T-helper 1 cell treated with Interleukin-12 subunit alpha and Interleukin-12 subunit beta and Interleukin-4 antibody, amounts not matched to agents 30 μg/mL and 1 μg/mL, for 36 hours (primary cell): Measurements from ENCODE around the gene DIP2B.

Experiments
- H3K27ac Mint-ChIP-seq: one replicate; pipeline ENCODE4 v1.8.0; 2021; ENCODE audit warnings: mild to moderate bottlenecking, mixed read lengths
- H3K27me3 Mint-ChIP-seq: one replicate; pipeline ENCODE4 v1.8.0; 2021; ENCODE audit warnings: low read depth, mixed read lengths
- H3K36me3 Mint-ChIP-seq: one replicate; pipeline ENCODE4 v1.8.0; 2021; ENCODE audit warnings: low read depth, mixed read lengths
- H3K4me1 Mint-ChIP-seq: one replicate; pipeline ENCODE4 v1.8.0; 2021; ENCODE audit warnings: low read depth, mixed read lengths
- H3K4me3 Mint-ChIP-seq: one replicate; pipeline ENCODE4 v1.8.0; 2021; ENCODE audit warnings: mild to moderate bottlenecking, moderate library complexity, mixed read lengths
- H3K9me3 Mint-ChIP-seq: one replicate; pipeline ENCODE4 v1.8.0; 2021; ENCODE audit warnings: mixed read lengths

The DIP2B gene

DNA sequence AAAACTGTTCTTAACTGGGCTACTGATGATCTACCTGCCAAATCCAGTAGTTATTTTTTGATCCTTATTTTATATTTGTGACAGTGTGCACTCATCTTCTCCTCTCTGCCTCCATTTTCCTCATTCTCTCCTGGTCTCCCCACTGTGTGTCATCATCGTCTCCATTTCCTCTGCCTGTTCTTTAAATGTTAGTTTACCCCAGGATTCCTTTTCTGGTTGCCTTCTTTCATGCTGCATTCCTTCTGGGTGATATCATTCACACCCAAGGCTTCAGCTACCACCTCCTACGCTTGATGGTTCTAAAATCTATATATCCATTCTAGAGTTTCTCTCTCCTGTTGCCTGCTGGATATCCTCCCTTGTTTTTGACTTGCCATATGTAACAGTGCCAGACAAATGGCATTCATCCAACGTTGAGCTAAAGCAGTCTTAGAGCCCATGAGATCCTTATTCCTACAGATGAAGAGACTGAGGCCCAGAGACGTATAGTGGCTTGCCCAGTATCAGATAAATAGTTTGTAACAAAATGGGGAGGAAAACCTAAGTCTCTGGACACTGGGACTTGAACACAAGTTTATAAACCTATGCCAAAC lies 109.5 kb downstream of the DIP2B start:
- no peaks in the 10 kb centered on the region for H3K9me3 Mint-ChIP-seq
- no peak overlapping the region for H3K27ac Mint-ChIP-seq
- no peaks in the 10 kb centered on the region for H3K36me3 Mint-ChIP-seq
- H3K4me3 Mint-ChIP-seq, result no peak overlapping the region
- H3K4me1 Mint-ChIP-seq, result peaks cover 1% of the 10 kb centered on the region
- no peaks in the 10 kb centered on the region for H3K27me3 Mint-ChIP-seq

DNA sequence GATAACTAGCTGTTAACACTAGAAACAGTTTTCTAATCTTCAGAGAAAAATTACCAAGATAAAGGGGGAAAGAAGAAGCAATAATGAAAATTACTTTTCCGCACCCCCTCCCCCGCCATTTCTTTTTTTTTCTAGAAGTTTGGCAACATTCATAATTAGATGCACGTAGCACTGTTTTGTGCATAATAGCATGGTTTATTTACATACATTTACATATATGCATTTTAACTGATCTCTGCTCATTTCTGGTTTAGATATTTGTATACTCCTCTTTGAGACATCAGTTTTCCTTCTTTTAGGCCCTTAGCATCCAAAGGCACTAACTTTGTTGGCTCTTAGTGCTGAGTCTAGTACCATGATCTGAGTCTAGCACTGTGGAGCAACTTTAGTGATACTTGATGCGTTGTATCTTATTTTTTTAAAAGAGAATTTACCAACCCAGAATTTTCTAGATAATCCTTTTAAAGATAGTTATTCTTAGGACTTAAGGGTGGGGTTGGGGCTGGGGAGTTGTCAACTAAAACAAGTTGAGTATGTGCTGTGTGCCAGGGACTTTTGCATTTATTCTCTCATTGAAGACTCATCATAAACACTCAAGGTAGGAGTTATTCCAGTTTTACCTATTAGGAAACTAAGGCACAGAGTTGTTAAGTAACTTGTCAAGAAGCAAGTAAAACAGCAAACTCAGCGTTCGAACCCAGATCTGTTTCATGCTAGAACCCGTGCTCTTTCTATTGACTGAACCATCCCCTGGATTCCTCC lies 110.5 kb downstream of the DIP2B start:
- H3K4me3 Mint-ChIP-seq, result no peak overlapping the region
- H3K36me3 Mint-ChIP-seq, result no peaks in the 10 kb centered on the region
- no peaks in the 10 kb centered on the region for H3K27me3 Mint-ChIP-seq
- peaks cover 3% of the 10 kb centered on the region for H3K4me1 Mint-ChIP-seq
- H3K27ac Mint-ChIP-seq, result no peak overlapping the region
- H3K9me3 Mint-ChIP-seq, result no peaks in the 10 kb centered on the region

DNA sequence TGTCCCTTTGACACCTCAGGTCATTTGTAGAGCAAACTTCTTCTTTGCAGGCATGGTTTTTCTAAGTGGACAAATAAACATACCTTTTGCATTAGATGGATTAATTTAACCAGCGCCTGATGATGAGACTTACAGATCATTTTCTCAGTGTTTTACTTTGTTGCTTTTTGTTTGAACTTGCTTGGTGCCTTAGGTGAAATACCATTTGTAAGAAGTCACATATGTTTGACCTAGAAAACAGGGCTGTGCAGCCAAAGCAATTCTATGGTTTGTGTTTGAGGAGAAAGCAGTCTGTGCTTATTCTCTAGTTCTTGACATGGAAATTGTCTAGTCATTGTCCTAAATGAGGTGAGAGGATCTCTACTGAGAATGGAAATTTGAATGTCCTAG lies 111.1 kb downstream of the DIP2B start:
- Mint-ChIP-seq H3K27me3 (no peaks in the 10 kb centered on the region), H3K36me3 (no peaks in the 10 kb centered on the region), H3K4me1 (peaks cover 8% of the 10 kb centered on the region), H3K9me3 (no peaks in the 10 kb centered on the region), H3K4me3 (no peak overlapping the region), H3K27ac (no peak overlapping the region)

DNA sequence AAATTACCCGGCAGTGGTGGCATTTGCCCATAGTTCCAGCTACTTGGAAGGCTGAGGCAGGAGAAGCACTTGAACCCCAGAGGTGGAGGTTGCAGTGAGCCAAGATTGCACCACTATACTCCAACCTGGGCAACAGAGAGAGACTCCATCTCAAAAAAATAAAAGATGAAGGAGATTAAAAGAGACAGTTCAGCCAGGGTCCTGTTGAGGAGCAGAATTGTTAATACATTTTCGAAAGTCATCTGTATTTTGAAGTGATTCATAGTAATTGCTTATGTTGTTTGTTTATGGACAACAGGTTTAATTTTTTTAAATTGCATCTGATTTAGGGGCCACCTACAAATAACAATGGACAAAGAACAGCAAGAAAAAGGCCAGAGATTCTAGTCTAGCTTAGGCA lies 112.9 kb downstream of the DIP2B start:
- Mint-ChIP-seq H3K27ac (no peak overlapping the region), H3K36me3 (no peaks in the 10 kb centered on the region), H3K4me1 (peaks cover 18% of the 10 kb centered on the region), H3K9me3 (no peaks in the 10 kb centered on the region), H3K4me3 (no peak overlapping the region), H3K27me3 (no peaks in the 10 kb centered on the region)

DNA sequence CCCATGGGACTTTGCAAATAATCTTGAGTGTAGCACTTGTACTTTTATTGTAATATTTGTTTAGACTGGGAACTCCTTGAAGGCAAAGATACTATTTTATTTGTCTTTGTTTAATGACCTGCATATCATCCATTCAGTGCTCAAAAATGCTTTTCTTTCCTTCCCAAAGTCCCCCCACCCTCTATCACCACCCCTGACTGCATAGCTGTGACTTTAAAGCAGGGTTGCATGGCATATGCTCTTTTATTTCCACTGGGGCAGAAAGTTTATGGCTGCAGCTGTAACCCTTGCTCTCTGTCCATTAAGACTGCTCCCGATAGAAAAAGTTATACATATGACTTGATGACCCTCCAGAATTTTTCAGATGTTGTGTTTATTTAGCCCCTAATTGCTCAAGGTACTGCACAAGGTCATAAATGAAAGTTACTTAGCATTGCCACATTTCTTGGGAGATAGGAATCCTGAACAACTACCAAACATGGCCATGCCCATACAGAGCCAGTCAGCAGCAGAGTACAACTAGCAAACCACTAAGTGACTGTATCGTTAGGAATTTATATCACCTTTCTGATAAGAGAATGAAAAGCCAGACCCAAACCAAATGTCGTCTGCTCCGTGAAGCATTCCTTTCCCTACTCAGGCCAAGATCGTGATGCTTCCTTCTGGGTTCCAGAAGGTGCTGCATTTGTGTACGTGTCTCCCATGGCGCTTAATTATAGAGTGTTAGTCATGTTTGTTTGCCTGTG lies 114.3 kb downstream of the DIP2B start:
- H3K27me3 Mint-ChIP-seq, result no peaks in the 10 kb centered on the region
- H3K27ac Mint-ChIP-seq, result no peak overlapping the region
- H3K9me3 Mint-ChIP-seq, result no peaks in the 10 kb centered on the region
- no peaks in the 10 kb centered on the region for H3K36me3 Mint-ChIP-seq
- H3K4me1 Mint-ChIP-seq, result peaks cover 18% of the 10 kb centered on the region
- no peak overlapping the region for H3K4me3 Mint-ChIP-seq

DNA sequence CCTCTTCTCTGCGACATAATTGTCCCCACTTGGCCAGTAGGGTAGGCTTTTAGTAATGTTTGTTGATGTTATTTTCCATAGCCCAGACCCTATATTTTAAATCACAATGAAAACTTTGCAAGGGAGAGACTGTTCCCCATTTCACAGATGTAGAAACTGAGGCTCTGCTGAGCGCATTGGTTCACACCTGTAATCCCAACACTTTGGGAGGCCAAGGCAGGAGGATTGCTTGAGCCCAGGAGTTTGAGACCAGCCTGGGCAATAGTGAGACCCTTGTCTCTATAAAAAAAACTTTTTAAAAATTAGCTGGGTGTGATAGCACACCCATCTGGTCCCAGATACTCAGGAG lies 114.8 kb downstream of the DIP2B start:
- Mint-ChIP-seq H3K27me3 (no peaks in the 10 kb centered on the region), H3K36me3 (no peaks in the 10 kb centered on the region), H3K4me1 (peaks cover 19% of the 10 kb centered on the region), H3K27ac (no peak overlapping the region), H3K9me3 (no peaks in the 10 kb centered on the region), H3K4me3 (no peak overlapping the region)

DNA sequence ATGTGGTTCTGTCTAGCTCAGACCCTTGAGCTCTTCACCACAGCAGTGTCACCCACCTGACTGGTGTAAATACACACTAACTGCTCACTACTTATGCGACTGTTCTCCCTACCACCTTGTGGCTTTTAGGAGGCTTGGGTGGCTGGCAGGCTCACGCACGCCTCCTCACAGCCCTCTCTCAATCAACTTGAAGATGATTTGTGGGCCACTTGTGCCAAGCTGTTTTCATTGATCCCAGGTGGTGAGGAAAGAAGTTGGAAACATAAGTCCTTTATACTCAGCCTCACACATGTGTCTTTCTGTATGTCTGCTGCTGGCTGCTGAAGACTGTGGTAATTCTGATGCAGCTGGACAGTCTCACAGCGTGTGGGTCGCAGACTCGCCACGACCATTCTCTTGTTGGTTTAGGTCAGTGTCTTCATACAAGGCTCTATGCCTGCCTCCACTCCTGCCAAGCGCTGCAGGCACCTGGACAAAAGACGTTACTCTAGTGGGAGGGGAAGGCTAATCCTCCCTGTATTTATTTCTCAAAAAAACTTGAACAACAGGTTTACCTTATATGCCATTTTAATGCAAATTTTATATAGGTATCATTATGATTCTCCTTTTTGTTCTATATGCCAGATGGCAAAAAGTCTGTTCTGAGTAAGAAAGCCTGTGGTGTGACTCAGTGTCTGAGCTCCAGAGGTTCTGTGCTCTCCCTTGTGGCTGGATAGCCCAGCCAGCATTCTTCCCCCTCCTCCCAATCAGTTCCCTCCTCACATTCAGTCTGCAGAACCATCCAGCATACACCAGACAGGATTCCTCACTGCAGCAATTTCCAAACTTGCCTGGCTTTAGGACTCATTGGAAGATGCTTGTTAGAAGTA lies 115.6 kb downstream of the DIP2B start:
- peaks cover 3% of the 10 kb centered on the region for H3K36me3 Mint-ChIP-seq
- H3K4me1 Mint-ChIP-seq, result peaks cover 27% of the 10 kb centered on the region
- H3K27me3 Mint-ChIP-seq, result no peaks in the 10 kb centered on the region
- H3K4me3 Mint-ChIP-seq, result no peak overlapping the region
- no peaks in the 10 kb centered on the region for H3K9me3 Mint-ChIP-seq
- no peak overlapping the region for H3K27ac Mint-ChIP-seq

DNA sequence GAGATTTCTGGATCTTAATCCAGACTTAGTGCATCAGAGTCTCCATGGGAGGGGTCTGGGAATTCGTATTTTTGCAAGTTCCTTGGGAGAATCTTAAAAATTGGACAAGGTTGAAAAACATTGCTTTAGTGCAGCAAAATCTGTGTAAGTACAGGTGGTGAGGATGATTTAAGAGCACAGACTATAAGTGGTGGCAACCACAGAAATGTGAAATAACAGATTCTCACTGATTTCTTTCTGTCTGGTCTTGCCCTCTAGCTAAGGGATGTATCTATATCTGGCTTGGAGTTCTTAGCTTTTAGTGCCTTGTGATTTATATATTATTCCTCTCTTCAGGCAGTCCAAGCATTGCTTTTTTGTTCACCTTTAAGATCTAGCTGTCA lies 116.2 kb downstream of the DIP2B start:
- Mint-ChIP-seq H3K36me3 (peaks cover 3% of the 10 kb centered on the region), H3K27me3 (no peaks in the 10 kb centered on the region), H3K9me3 (no peaks in the 10 kb centered on the region), H3K4me1 (peaks cover 28% of the 10 kb centered on the region), H3K27ac (no peak overlapping the region), H3K4me3 (no peak overlapping the region)

DNA sequence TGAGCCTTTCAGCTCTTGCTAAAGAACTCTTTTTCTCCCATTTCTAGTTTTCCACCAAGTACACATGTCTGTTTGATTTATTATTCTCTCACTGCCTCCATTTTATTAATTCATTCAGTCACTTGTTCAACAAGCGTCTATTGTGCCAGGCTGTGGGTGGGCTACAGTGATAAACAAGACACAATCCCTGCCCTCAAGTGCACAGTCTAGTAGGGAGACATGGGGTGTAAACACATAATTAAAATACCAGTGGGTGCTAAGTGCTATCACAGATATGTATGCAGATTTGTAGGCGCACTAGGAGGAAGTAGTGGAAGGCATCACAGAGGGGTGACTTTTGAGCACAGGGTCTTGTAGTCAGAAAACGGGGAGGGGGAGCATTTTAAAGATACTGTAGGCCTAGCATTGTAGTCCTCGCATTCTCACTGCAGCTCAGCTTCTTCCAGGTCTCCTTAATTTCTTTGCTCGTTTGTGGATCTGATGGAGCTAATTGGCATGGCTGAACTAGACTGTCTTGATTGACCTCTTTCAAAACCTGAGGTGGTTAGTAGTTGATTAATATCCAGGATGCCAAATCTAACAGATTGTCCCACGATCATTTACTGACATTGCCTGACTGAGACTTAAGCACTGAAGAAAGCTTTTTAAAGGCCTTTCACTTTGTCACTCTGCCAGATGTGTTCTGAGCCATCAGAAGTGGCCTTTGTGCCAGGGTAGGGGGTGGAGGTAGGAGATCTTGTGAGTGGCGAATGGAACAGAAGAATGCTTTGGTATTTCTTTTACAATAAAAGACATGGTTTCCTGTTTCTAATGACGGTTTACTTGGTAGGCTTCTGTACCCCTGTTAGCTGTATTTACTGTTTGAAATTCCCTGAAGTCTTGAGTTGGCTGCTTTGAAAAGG lies 116.9 kb downstream of the DIP2B start:
- H3K27me3 Mint-ChIP-seq, result no peaks in the 10 kb centered on the region
- peaks cover 7% of the 10 kb centered on the region for H3K36me3 Mint-ChIP-seq
- no peak overlapping the region for H3K27ac Mint-ChIP-seq
- H3K4me1 Mint-ChIP-seq, result peaks cover 28% of the 10 kb centered on the region
- no peaks in the 10 kb centered on the region for H3K9me3 Mint-ChIP-seq
- no peak overlapping the region for H3K4me3 Mint-ChIP-seq

DNA sequence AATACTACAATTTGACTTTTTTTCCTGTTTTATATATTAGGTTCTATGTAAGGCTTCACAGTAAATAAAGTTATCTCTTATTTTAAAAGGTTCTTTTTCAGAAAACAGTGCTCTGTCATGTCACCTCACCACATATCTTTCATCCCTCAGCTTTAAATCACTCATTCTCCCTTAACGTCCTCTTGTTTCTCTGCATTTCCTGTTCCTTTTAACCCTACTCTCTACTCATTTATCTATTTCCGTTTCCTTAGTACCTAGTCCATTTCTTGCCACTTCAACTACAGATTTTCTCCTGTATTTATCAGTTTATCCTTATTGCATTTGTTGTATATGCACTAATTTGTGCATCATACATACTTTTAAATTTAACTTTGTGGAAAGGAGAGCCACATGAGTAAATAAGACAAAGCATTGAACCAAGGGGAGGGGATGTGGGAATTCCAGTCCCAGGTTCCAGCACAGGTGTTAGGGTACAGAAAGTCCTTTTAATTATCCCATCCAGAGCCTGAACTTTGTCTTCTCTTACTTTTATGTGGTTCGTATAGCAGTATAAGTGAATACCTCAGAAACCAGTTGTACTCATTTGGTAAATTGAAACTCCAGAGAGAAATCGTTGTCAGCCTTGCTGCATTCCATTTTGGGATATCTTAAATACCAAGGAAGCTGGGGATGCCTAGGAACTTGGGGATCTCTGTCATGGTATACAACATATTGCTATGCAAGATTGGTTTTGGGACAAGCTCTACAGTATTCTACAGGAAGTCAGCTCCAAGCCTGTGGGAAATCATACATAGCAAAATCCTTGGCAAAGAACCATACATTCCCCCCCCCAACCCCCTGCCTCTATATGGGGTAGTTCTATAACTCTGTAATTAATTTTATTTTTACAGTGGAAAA lies 120.5 kb downstream of the DIP2B start:
- H3K4me3 Mint-ChIP-seq, result peak overlapping the region; percentile 16
- H3K4me1 Mint-ChIP-seq, result peaks cover 25% of the 10 kb centered on the region
- no peaks in the 10 kb centered on the region for H3K27me3 Mint-ChIP-seq
- peak overlapping the region; percentile 61 for H3K27ac Mint-ChIP-seq
- peaks cover 23% of the 10 kb centered on the region for H3K36me3 Mint-ChIP-seq
- no peaks in the 10 kb centered on the region for H3K9me3 Mint-ChIP-seq

DNA sequence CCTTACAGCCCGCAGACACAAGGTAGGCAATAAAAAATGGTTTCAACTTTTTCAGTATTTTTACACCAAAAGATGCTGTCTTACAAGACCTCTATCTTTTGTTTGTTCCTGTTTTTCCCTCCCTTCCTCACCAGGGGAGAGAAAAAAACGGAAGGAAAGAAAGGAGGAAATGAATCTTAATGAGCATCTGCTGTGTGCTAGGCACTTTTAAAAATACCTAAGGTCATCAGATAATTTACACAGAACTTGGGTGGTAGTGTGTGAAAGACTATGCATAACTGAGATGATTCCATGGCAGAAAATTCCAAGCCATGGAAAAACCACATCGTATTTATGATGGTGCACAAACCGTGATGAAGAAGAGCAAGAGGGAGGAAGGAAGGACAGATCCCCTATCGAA lies 121.2 kb downstream of the DIP2B start:
- no peak overlapping the region for H3K27ac Mint-ChIP-seq

DNA sequence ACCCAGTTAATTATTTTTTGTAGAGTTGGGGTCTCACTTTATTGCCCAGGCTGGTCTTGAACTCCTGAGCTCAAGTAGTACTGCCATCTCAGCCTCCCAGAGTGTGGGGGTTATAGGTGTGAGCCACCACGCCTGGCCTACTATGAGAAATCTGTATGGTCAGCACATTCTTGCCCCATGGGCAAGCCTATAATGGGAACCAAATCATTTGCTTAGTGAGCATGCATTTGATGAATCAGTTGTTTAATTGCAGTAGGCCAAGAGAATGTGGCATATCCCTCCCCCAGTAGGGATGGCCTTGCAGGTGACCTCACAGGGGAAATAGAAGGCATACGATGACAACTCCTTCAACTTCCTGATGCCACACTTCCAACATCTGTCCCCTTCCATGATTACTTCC lies 122.7 kb downstream of the DIP2B start:
- no peaks in the 10 kb centered on the region for H3K27me3 Mint-ChIP-seq
- peaks cover 10% of the 10 kb centered on the region for H3K4me1 Mint-ChIP-seq
- peaks cover 28% of the 10 kb centered on the region for H3K36me3 Mint-ChIP-seq
- no peak overlapping the region for H3K27ac Mint-ChIP-seq
- no peak overlapping the region for H3K4me3 Mint-ChIP-seq
- H3K9me3 Mint-ChIP-seq, result no peaks in the 10 kb centered on the region

More for the DNA sequence above, 121.2 kb downstream of the DIP2B start:
- Mint-ChIP-seq H3K36me3 (peaks cover 27% of the 10 kb centered on the region), H3K27me3 (no peaks in the 10 kb centered on the region), H3K4me3 (no peak overlapping the region), H3K9me3 (no peaks in the 10 kb centered on the region), H3K4me1 (peaks cover 20% of the 10 kb centered on the region)

DNA sequence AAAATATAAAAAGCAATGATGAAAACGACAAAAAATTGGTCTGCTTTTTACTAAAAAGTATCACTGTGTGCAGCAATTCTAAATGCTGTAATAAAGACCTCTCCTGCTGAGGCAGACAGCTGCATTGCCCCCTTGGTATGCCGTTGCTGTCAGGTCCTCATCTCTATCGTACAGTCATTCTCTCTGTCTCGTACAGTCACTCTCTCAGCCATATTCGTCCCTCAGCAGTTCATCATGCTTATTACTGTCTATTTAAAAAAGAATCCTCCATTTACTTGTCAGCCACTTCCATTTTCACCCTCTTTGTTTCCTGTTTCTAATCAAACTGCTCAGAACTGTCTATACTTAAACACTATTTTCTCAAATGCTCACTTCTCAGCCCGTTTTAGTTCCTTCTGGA lies 123.6 kb downstream of the DIP2B start:
- Mint-ChIP-seq H3K27me3 (no peaks in the 10 kb centered on the region), H3K4me3 (no peak overlapping the region), H3K27ac (no peak overlapping the region), H3K4me1 (peaks cover 10% of the 10 kb centered on the region), H3K36me3 (peaks cover 30% of the 10 kb centered on the region), H3K9me3 (no peaks in the 10 kb centered on the region)
